Measurements from ENCODE around the gene CHAT. TPM values are rescaled to one million over a fixed set of nuclear protein-coding genes. Genes with fewer than 3 reads are reported as not detected.

Gene CHAT
- total RNA-seq, 1 donor from 2014 or later, result not detected

GRCh38 chr10:49596836-49597235 is 17.0 kb upstream of the CHAT start:
- H3K4me1 Mint-ChIP-seq, result no peaks in the 10 kb centered on the region
- no peaks in the 10 kb centered on the region for H3K9me3 Mint-ChIP-seq
- no peak for DNase-seq (ENCODE audit: low spot score in 2 of 2, unreplicated experiment in 2 of 2)
- H3K36me3 Mint-ChIP-seq, result no peaks in the 10 kb centered on the region
- no peak for TF ChIP-seq CTCF (IDR thresholded peaks at IDR 0.05; ENCODE audit: unreplicated experiment)
- no peak overlapping the region for H3K4me3 Mint-ChIP-seq
- peaks cover 34% of the 10 kb centered on the region for H3K27me3 Mint-ChIP-seq (ENCODE audit: low read depth)
- H3K27ac Mint-ChIP-seq, result no peak overlapping the region

GRCh38 chr10:49597426-49598163 is 16.2 kb upstream of the CHAT start:
- TF ChIP-seq CTCF (IDR thresholded peaks at IDR 0.05; ENCODE audit: unreplicated experiment), result no peak
- no peak for DNase-seq (ENCODE audit: low spot score in 2 of 2, unreplicated experiment in 2 of 2)
- H3K9me3 Mint-ChIP-seq, result no peaks in the 10 kb centered on the region
- H3K4me1 Mint-ChIP-seq, result no peaks in the 10 kb centered on the region
- H3K27me3 Mint-ChIP-seq (ENCODE audit: low read depth), result peaks cover 36% of the 10 kb centered on the region
- H3K36me3 Mint-ChIP-seq, result no peaks in the 10 kb centered on the region
- H3K27ac Mint-ChIP-seq, result no peak overlapping the region
- no peak overlapping the region for H3K4me3 Mint-ChIP-seq

GRCh38 chr10:49598164-49598856 is 15.5 kb upstream of the CHAT start:
- H3K4me3 Mint-ChIP-seq, result no peak overlapping the region
- H3K4me1 Mint-ChIP-seq, result no peaks in the 10 kb centered on the region
- H3K9me3 Mint-ChIP-seq, result no peaks in the 10 kb centered on the region
- no peaks in the 10 kb centered on the region for H3K36me3 Mint-ChIP-seq
- no peak overlapping the region for H3K27ac Mint-ChIP-seq
- DNase-seq (ENCODE audit: low spot score in 2 of 2, unreplicated experiment in 2 of 2), result no peak
- peaks cover 44% of the 10 kb centered on the region for H3K27me3 Mint-ChIP-seq (ENCODE audit: low read depth)
- no peak for TF ChIP-seq CTCF (IDR thresholded peaks at IDR 0.05; ENCODE audit: unreplicated experiment)

- no peaks in the 10 kb centered on the region for H3K9me3 Mint-ChIP-seq
- H3K36me3 Mint-ChIP-seq, result no peaks in the 10 kb centered on the region
- H3K4me1 Mint-ChIP-seq, result no peaks in the 10 kb centered on the region
- no peak overlapping the region for H3K27ac Mint-ChIP-seq
- DNase-seq (ENCODE audit: low spot score in 2 of 2, unreplicated experiment in 2 of 2), result no peak
- TF ChIP-seq CTCF (IDR thresholded peaks at IDR 0.05; ENCODE audit: unreplicated experiment), result no peak
- H3K4me3 Mint-ChIP-seq, result no peak overlapping the region
- peaks cover 50% of the 10 kb centered on the region for H3K27me3 Mint-ChIP-seq (ENCODE audit: low read depth)
These were observed 14.9 kb upstream of the CHAT start for GRCh38 chr10:49598986-49599385.

- H3K36me3 Mint-ChIP-seq, result no peaks in the 10 kb centered on the region
- no peak for DNase-seq (ENCODE audit: low spot score in 2 of 2, unreplicated experiment in 2 of 2)
- TF ChIP-seq CTCF (IDR thresholded peaks at IDR 0.05; ENCODE audit: unreplicated experiment), result no peak
- no peak overlapping the region for H3K4me3 Mint-ChIP-seq
- H3K9me3 Mint-ChIP-seq, result no peaks in the 10 kb centered on the region
- H3K27me3 Mint-ChIP-seq (ENCODE audit: low read depth), result peaks cover 55% of the 10 kb centered on the region
- no peaks in the 10 kb centered on the region for H3K4me1 Mint-ChIP-seq
- no peak overlapping the region for H3K27ac Mint-ChIP-seq
These were observed 14.3 kb upstream of the CHAT start for GRCh38 chr10:49599546-49599945.
